Measurements from ENCODE around the gene TNFRSF18.

TNFRSF18 gene

GRCh38 chr1:1213345-1214265, 7.2 kb upstream of the TNFRSF18 start, which contains the start of gene TNFRSF4:
TSS of gene TNFRSF4 (minus strand) at chr1:1214153. CDS start at chr1:1214127, 26 bp downstream.
- peak in 1 of 3 experiments; percentile 37 for DNase-seq (ENCODE audit: low read depth in 2 of 3, low spot score in 2 of 3)

GRCh38 chr1:1212780-1213344, 6.5 kb upstream of the TNFRSF18 start:
- DNase-seq (ENCODE audit: low read depth in 2 of 3, low spot score in 2 of 3): peak in 1 of 3 experiments; percentile 39

DNA sequence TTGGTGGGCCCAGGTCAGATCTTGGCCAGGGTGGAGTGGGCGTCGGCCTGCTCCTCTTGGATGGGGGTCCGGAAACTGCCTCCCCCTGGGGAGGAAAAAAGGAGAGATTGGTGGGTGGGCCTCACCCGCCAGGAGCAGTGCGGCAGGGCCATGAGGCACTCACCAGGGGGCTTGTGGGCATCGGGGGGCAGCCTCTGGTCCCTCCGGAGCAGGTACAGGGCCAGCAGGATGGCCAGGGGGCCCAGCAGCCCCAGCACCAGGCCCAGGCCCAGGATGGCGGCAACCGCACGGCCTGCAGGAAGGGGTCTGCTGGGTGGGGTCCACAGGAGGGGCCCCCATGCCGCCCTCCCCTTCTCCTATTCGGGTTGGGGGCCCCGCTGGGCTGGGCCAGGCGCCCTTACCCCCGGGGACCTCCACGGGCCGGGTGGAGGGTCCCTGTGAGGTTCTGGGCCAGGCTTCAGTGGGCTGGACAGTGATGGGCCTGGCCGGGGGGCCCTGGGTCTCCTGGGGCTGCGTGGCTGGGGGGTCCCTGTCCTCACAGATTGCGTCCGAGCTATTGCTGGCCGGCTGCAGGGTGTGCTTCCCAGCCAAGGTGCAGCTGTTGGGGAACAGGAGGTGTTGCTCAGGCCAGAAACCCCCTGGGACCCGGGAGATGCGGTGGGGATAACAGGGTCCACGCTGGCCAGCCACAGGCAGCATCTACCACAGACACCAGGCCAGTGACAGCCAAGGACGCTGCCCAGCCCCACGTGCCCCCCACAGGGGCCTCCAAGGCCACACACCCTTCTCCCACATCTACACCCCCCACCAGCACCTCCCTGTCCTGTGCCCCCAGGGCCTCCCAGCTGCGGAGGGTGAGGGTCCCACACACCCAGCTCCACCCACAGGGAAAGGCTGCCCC, 5.4 kb upstream of the TNFRSF18 start:
- DNase-seq (ENCODE audit: low read depth in 2 of 3, low spot score in 2 of 3): no peak

- no peak for DNase-seq (ENCODE audit: low read depth in 2 of 3, low spot score in 2 of 3)
Measured at GRCh38 chr1:1210726-1211540, 4.5 kb upstream of the TNFRSF18 start.

GRCh38 chr1:1208713-1209433, 2.5 kb upstream of the TNFRSF18 start:
- no peak for DNase-seq (ENCODE audit: low read depth in 2 of 3, low spot score in 2 of 3)

DNA sequence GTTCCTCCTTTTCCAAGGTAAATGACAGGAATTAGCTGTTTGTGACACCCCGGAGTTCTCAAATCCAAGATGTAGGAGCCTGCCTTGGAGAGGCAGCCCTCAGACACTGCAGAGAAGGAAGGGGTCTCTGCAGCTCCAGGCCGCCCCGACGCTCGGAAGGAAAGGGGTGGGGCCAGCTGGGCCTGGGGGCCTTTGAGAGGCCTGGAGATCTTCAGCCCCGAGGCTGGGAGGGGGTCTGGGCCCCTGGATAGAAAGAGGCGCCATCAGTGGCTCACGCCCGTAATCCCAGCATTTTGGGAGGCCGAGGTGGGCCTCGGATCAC, 1.1 kb upstream of the TNFRSF18 start:
- no peak for DNase-seq (ENCODE audit: low read depth in 2 of 3, low spot score in 2 of 3)

GRCh38 chr1:1206966-1207531, 657 bp upstream of the TNFRSF18 start:
- no peak for DNase-seq (ENCODE audit: low read depth in 2 of 3, low spot score in 2 of 3)

- no peak for DNase-seq (ENCODE audit: low read depth in 2 of 3, low spot score in 2 of 3)
Measured at GRCh38 chr1:1205769-1206375, 520 bp downstream of the TNFRSF18 start.

- no peak for DNase-seq (ENCODE audit: low read depth in 2 of 3, low spot score in 2 of 3)
Measured at GRCh38 chr1:1204998-1205768, 1.2 kb downstream of the TNFRSF18 start.

- no peak for DNase-seq (ENCODE audit: low read depth in 2 of 3, low spot score in 2 of 3)
Measured at GRCh38 chr1:1204425-1204920, 1.9 kb downstream of the TNFRSF18 start.

DNA sequence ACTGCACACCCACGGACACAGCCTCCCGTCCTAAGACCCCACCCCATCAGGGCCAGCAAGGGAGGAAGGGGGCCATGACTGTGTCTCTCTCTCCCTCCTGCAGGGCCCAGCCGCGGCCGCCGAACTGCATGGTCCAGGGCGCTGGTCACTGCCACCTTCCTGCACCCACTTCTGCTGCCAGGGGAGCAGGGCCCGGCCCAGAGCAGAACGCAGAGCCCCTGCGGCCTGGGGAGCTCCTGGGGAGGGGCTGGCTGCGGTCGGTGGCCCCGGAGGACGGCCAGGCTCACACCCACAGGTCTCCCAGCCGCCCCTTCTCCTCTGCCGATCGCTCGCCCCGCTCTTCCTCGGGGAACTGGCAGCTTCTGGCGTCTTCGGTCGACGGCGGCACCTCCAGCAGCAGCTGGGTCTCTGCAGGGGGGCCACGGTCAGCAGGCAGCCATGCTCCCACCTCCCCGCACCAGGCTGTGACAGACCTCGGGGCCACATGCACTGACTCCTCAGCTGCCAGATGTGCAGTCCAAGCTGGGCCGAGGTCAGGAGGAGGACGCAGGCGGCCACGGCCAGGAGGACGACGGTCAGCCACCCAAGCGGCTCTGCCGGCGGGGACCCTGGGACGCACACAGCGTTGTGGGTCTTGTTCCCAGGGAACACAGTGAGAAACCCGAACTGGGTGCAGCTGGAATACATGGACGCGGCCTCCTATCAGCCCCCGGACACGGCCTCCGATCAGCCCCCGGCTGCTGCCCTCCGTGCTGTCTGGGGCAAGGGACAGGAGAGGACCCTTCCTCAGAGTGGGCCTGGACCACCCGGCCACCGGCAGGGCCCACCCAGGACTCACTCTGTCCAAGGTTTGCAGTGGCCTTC, 2.6 kb downstream of the TNFRSF18 start:
- no peak for DNase-seq (ENCODE audit: low read depth in 2 of 3, low spot score in 2 of 3)

DNA sequence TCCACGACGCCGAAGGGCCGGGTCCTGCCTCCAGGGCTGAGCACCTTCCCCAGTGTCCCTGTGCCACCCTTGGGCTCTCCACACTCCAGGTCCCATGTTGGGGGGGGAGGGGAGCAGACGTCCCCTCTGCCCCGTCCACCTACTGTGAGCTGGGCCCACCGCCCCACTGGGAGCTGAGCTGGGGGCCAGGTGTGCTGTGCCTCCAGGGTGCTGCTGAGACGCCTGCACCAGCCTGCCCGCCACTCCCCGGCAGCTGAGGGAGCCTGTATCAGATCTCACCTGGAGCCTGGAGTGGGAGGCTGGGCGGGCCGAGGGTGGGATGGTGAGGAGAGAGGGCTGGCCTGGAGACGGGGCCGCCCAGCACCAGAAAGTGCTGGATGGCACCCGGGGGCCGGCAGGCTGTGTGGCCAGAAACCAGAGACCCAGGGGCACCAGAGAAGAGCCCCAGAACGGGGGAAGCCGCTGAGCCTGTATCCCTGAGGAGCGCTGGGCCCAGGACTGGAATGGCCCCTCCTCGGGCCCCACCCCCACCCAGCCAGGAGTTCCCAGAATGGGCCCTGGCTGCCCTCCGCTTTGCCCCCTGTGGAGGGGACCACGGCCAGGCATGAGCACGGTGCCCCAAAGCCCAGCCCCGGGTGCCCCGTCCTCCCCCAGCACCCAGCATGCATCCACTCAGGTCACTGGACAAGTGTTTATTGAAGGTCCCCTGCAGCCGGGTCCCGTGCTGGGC, 3.4 kb downstream of the TNFRSF18 start:
- DNase-seq (ENCODE audit: low read depth in 2 of 3, low spot score in 2 of 3): no peak

GRCh38 chr1:1200876-1201810, 5.2 kb downstream of the TNFRSF18 start:
- DNase-seq (ENCODE audit: low read depth in 2 of 3, low spot score in 2 of 3): peak in 2 of 3 experiments; percentile 71 to 82

- no peak for DNase-seq (ENCODE audit: low read depth in 2 of 3, low spot score in 2 of 3)
Measured at GRCh38 chr1:1199961-1200875, 6.2 kb downstream of the TNFRSF18 start.
